Measurements from ENCODE around the gene PTPRN2.

PTPRN2 gene

GRCh38 chr7:158010961-158011693 lies 576.5 kb downstream of the PTPRN2 start:
- no peak for DNase-seq (ENCODE audit: low read depth)

- no peak for DNase-seq (ENCODE audit: low read depth)
Measured at GRCh38 chr7:158009886-158010285, 577.7 kb downstream of the PTPRN2 start.

GRCh38 chr7:158008267-158008666 lies 579.4 kb downstream of the PTPRN2 start:
- no peak for DNase-seq (ENCODE audit: low read depth)

GRCh38 chr7:158007697-158008257 lies 579.8 kb downstream of the PTPRN2 start:
- DNase-seq (ENCODE audit: low read depth), result no peak

- DNase-seq (ENCODE audit: low read depth), result no peak
Measured at GRCh38 chr7:158006841-158007696, 580.6 kb downstream of the PTPRN2 start.

GRCh38 chr7:158005531-158005930 lies 582.1 kb downstream of the PTPRN2 start:
- DNase-seq (ENCODE audit: low read depth), result no peak

GRCh38 chr7:158004123-158004490 lies 583.5 kb downstream of the PTPRN2 start:
- DNase-seq (ENCODE audit: low read depth), result no peak

- no peak for DNase-seq (ENCODE audit: low read depth)
Measured at GRCh38 chr7:158003441-158004122, 584.0 kb downstream of the PTPRN2 start.

- DNase-seq (ENCODE audit: low read depth), result no peak
Measured at GRCh38 chr7:158002486-158003080, 585.0 kb downstream of the PTPRN2 start.

- no peak for DNase-seq (ENCODE audit: low read depth)
Measured at GRCh38 chr7:158001621-158002320, 585.9 kb downstream of the PTPRN2 start.

GRCh38 chr7:158001003-158001402 lies 586.6 kb downstream of the PTPRN2 start:
- DNase-seq (ENCODE audit: low read depth), result no peak

- DNase-seq (ENCODE audit: low read depth), result no peak
Measured at GRCh38 chr7:158000160-158000559, 587.5 kb downstream of the PTPRN2 start.

- no peak for DNase-seq (ENCODE audit: low read depth)
Measured at GRCh38 chr7:157998884-157999552, 588.6 kb downstream of the PTPRN2 start.

- no peak for DNase-seq (ENCODE audit: low read depth)
Measured at GRCh38 chr7:157997471-157997870, 590.2 kb downstream of the PTPRN2 start.

GRCh38 chr7:157997080-157997440 lies 590.6 kb downstream of the PTPRN2 start:
- no peak for DNase-seq (ENCODE audit: low read depth)

- DNase-seq (ENCODE audit: low read depth), result no peak
Measured at GRCh38 chr7:157996359-157997079, 591.1 kb downstream of the PTPRN2 start.

GRCh38 chr7:157995815-157996214 lies 591.8 kb downstream of the PTPRN2 start:
- no peak for DNase-seq (ENCODE audit: low read depth)

GRCh38 chr7:157994319-157994718 lies 593.3 kb downstream of the PTPRN2 start:
- DNase-seq (ENCODE audit: low read depth), result no peak

GRCh38 chr7:157993406-157994105 lies 594.1 kb downstream of the PTPRN2 start:
- no peak for DNase-seq (ENCODE audit: low read depth)
